Epithelial cell of alveolus of lung (primary cell): ENCODE measurements around the gene MAST4. TPM values are rescaled to one million over a fixed set of nuclear protein-coding genes. Genes with fewer than 3 reads are reported as not detected.

ENCODE experiments used
- total RNA-seq: library from RNA; depleted of rRNA; stranded (reverse); fragments of >200 nt; gene quantifications from 2 replicates; pipeline ENCODE4 v1.2.1, GENCODE V29; 2015

Gene MAST4
- 8.3 and 9.2 TPM in 2 replicates for total RNA-seq

GRCh38 chr5:66595756-66596635 lies at the start of gene MAST4:
Gene MAST4 (plus strand): TSS chr5:66596393. CDS start chr5:66596656, 263 bp downstream.

DNA sequence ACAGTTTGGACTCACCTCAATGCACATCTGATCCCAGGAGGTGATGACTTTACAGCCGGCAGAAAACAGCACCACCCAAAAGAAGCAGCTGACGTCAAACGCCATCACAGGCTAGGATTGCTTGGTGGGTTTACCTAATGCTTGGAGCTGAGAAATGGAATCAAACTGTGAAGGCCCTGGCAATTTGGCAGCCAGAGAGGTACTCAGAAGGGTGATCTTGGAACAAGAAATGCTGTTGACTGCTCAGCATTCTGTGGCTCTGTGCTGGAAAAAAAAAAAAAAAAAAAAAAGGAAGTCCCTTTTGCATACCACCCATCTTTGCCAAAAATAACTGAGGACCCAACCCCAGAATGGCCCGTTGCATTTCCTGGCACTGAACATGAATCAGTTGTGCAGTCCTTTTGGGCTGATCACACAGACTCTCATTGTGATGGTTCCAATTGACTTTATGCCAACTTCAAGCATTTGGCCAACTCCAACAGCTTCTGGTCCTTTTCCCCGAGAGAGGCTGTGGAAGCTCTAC lies 600.4 kb downstream of the MAST4 start, which contains the start of gene CD180:
CD180 (minus strand) TSS at position 263 of the 523 bp plus-strand sequence; CDS start at position 105, 158 bp downstream.

